Muscle layer of colon (tissue), 2 donors: Measurements from ENCODE around the gene CA14.
A peak's percentile ranks its signal among the peaks of the same experiment; 100 is the strongest.
"Not testable (repeated sequence)": the region's sequence is repeated elsewhere in the genome, so short reads cannot be mapped to it uniquely, and the experiment has no call there.

Experiments
- H3K27ac ChIP-seq: one replicate; pipeline ENCODE4 v1.7.0; 2013; ENCODE audit warnings: low read depth, mild to moderate bottlenecking, low read length, moderate library complexity
- H3K27me3 ChIP-seq, 2 donors: one replicate each; pipeline ENCODE4 v1.7.0; 2013; ENCODE audit warnings: low read length in 2 of 2, mild to moderate bottlenecking in 2 of 2; ENCODE audit not compliant: insufficient read depth in 2 of 2, control insufficient read depth in 1 of 2
- H3K36me3 ChIP-seq: one replicate; pipeline ENCODE4 v1.7.0; 2013; ENCODE audit warnings: mild to moderate bottlenecking, low read length; ENCODE audit not compliant: insufficient read depth
- H3K4me1 ChIP-seq: one replicate; pipeline ENCODE4 v1.7.0; 2013; ENCODE audit warnings: mild to moderate bottlenecking, low read length; ENCODE audit not compliant: insufficient read depth
- H3K4me3 ChIP-seq, 2 donors: one replicate each; pipeline ENCODE4 v1.7.0; 2013; ENCODE audit warnings: low read length in 2 of 2, low read depth in 1 of 2, mild to moderate bottlenecking in 1 of 2, moderate library complexity in 1 of 2
- H3K9ac ChIP-seq: one replicate; pipeline ENCODE4 v1.7.0; 2013; ENCODE audit warnings: low read length
- H3K9me3 ChIP-seq: one replicate; pipeline ENCODE4 v1.7.0; 2013; ENCODE audit warnings: mild to moderate bottlenecking, low read length
- donor health status: abdominal sarcoma.
- donor health status: Adenocarcinoma of cecum.

CA14 gene

DNA sequence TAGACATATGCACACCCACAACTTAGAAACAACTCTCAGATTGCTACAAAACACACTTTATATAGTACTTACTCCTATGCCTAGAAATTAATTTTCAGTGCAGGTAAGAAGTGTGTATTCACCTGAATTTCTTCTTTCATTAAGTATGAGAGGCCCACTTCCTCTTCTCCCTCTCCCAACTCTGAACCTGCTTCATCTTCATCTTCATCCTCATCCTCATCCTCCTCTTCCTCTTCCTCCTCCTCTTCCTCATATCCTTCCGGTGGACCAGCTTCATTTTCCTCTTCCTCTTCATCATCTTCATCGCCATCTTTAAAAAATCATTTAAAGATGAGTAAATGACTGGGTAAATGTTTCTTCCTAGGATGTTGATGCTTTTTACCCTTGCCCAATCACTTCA is 31.1 kb upstream of the CA14 start:
- Histone ChIP-seq H3K27ac (no peak overlapping the region), H3K4me3 (no peak overlapping the region), H3K4me1 (no peaks in the 10 kb centered on the region), H3K9ac (no peak overlapping the region), H3K36me3 (peaks cover 21% of the 10 kb centered on the region), H3K9me3 (no peaks in the 10 kb centered on the region), H3K27me3 (no peaks in the 10 kb centered on the region)

DNA sequence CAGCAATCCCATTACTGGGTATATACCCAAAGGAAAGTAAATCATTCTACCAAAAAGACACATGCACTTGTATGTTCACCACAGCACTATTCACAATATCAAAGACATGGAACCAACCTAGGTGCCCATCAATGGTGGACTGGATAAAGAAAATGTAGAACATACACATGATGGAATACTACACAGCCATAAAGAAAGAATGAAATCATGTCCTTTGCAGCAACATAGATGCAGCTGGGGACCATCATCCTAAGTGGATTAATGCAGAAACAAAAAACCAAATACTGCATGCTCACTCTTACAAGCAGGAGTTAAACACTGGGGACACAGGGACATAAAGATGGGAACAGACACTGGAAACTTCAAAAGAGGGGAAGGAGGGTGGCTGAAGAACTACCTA is 30.3 kb upstream of the CA14 start:
- no peak overlapping the region for H3K9ac ChIP-seq
- no peaks in the 10 kb centered on the region for H3K27me3 ChIP-seq
- no peaks in the 10 kb centered on the region for H3K4me1 ChIP-seq
- no peaks in the 10 kb centered on the region for H3K9me3 ChIP-seq
- no peak overlapping the region for H3K4me3 ChIP-seq
- peaks cover 21% of the 10 kb centered on the region for H3K36me3 ChIP-seq
- H3K27ac ChIP-seq = no peak overlapping the region

DNA sequence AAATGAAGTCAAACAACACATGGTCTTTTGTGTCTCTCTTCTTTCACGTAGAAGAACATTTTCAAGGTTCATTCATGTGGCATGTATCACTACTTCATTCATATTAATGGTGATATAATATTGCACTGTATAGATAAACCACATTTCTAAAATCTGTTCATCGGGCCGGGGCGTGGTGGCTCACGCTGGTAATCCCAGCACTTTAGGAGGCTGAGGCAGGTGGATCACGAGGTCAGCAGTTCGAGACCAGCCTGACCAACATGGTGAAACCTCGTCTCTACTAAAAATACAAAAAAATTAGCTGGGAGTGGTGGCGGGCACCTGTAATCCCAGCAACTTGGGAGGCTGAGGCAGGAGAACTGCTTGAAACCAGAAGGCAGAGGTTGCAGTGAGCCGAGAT is 29.3 kb upstream of the CA14 start:
- H3K9me3 ChIP-seq, H3K27ac ChIP-seq, H3K4me1 ChIP-seq, H3K4me3 ChIP-seq, H3K9ac ChIP-seq, H3K27me3 ChIP-seq: not testable (repeated sequence)
- H3K36me3 ChIP-seq = peaks cover 21% of the 10 kb centered on the region

DNA sequence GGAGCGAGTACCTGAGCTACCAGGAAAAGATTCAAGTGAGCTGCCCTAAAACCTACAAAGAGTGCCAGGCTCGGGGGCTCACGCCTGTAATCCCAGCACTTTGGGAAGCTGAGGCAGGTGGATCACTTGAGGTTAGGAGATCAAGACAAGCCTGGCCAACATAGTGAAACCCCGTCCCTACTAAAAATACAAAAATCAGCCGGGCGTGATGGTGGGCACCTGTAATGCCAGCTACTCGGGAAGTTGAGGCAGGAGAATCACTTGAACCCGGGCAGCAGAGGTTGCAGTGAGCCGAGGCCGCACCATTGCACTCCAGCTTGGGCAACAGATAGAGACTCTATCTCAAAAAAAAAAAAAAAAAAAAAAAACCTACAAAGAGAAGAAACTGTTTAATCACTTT is 24.7 kb upstream of the CA14 start:
- not testable (repeated sequence) for H3K4me3 ChIP-seq, H3K36me3 ChIP-seq, H3K27me3 ChIP-seq, H3K27ac ChIP-seq, H3K9me3 ChIP-seq, H3K9ac ChIP-seq
- peaks cover 14% of the 10 kb centered on the region for H3K4me1 ChIP-seq

DNA sequence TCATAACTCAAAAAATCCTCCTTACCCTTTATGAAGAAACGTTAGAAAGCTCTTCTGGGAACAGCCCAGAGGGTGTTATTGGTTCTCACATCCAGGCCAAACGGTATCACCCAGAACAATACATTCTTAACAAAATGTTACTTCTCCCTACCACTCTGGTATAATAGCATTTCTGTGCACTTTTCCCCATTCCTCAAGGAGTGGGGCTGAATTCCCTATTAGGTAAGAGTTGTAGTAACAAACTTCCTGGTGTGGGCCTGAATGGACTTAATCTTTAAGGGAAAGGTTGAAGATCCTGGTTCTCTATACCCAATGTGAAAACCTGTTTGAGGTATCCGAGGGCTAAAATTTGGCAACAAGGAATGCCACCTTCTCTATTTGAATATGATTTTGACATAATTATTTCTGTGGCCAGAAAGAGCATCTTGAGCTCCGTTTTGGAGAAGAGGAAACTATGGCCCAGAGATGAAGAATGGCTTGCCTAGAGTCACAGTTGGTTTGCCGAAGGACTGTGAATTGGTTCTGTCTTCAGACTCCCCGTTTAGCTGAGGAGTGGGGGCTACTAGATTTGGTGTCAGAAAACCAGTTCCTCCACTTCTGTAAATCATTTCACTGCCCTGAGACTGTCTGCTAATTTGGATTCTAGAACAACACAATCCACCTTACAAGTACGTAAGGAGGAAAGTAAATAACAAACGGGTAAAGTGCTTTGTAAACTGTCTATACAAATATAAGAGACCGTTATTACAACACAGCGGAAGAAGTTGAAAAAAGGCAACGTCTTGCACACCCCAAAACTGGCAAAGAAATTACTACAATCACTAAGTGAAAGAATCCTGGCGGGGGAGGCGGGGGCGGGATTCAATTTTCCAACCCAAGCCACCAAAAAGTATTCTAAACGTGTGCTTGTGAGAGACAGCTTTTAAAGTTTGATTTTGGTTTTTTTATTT is 23.9 kb upstream of the CA14 start:
- peak overlapping the region in 1 of 2 donors; percentile 88 for H3K4me3 ChIP-seq
- H3K9ac ChIP-seq = peak overlapping the region; percentile 96
- H3K36me3 ChIP-seq = no peaks in the 10 kb centered on the region

DNA sequence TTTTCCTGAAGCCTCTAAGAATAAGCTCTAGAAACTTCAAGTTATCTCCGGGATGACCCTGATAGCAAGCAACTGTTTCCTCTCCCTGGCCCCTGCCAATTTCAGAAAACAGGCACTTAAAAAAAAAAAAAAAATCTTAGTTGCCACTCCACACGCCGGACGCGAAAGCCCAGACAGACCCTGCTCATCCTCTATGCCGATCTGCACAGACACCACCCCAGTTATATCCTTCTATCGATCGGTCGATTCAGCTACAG is 23.3 kb upstream of the CA14 start:
- no peaks in the 10 kb centered on the region for H3K36me3 ChIP-seq
- peak overlapping the region; percentile 96 for H3K9ac ChIP-seq
- peak overlapping the region; percentile 88 to 97 for H3K4me3 ChIP-seq
- peak overlapping the region; percentile 99 for H3K27ac ChIP-seq
- H3K4me1 ChIP-seq = peaks cover 14% of the 10 kb centered on the region
- H3K9me3 ChIP-seq = no peaks in the 10 kb centered on the region
- H3K27me3 ChIP-seq = no peaks in the 10 kb centered on the region

More for the DNA sequence above, 23.9 kb upstream of the CA14 start:
- peak overlapping the region; percentile 99 for H3K27ac ChIP-seq
- no peaks in the 10 kb centered on the region for H3K27me3 ChIP-seq
- no peaks in the 10 kb centered on the region for H3K9me3 ChIP-seq
- H3K4me1 ChIP-seq = peaks cover 14% of the 10 kb centered on the region

DNA sequence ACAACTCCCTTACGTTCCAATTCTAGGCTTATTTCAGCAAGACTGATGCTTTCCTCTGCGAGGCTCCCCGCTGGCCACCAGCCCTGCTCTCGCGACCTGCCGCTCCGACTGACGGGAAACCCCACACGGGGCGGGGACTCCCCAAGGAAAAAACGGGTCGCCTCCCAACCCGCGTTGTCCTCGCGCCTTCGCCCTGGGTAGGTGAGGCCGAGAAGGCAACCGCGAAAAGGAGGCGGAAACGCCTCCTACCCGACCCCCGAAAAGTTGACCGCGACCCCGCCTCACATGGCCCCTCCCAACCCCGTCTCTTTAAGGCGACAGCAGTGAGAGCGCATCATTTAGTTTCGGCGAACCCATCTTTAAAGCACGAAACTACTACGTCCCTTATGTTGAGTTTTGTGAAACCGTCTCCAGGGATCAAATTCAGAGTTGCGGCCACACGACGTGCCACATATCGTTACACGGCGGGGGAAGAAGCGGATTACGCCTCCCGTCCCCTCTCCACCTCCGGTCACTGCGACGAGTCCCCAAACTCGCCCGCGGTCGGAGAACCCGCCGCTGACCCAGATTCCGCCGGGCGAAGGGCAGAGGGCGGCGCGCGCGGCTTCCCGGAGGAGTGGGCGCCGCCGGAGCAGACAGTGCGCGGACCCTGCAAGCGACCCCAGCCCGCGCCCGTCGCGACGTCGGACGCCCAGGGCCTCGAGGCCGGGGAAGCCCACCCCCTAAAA is 22.8 kb upstream of the CA14 start:
- H3K36me3 ChIP-seq = no peaks in the 10 kb centered on the region
- H3K9ac ChIP-seq = peak overlapping the region; percentile 96

DNA sequence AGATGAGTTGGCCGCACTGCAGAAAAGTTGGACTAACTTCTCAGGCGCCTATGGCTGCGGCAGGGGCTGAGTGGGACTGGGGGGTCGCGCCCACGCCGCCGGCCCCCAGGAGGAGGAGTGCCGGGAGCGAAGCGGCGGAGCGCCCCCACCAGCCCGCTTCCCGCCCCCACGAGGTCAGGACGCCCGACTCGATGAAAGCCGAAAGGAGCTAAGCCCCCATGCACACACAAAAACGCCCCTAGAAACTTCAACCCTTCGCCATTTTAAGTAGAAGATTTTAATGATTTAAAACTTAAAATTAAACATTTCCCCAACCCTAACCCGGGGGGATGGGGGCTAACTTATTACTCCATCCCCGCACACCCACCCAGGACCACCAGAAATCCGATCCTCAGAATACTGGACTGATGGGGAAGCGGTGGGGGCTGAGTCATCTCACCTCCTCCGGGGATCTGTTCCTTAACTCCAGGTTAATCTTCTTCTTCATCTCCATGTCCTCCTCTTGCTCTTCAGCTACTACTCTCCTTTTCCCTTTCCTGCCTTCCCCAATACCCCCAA is 22.2 kb upstream of the CA14 start:
- no peaks in the 10 kb centered on the region for H3K36me3 ChIP-seq
- H3K4me3 ChIP-seq = peak overlapping the region; percentile 88 to 97
- H3K27ac ChIP-seq = peak overlapping the region; percentile 99
- H3K9ac ChIP-seq = peak overlapping the region; percentile 96
- H3K4me1 ChIP-seq = peaks cover 14% of the 10 kb centered on the region
- H3K9me3 ChIP-seq = no peaks in the 10 kb centered on the region
- no peaks in the 10 kb centered on the region for H3K27me3 ChIP-seq

More for the DNA sequence above, 22.8 kb upstream of the CA14 start:
- Histone ChIP-seq H3K9me3 (no peaks in the 10 kb centered on the region), H3K27ac (peak overlapping the region; percentile 99), H3K4me3 (peak overlapping the region; percentile 88 to 97), H3K4me1 (peaks cover 14% of the 10 kb centered on the region), H3K27me3 (no peaks in the 10 kb centered on the region)

DNA sequence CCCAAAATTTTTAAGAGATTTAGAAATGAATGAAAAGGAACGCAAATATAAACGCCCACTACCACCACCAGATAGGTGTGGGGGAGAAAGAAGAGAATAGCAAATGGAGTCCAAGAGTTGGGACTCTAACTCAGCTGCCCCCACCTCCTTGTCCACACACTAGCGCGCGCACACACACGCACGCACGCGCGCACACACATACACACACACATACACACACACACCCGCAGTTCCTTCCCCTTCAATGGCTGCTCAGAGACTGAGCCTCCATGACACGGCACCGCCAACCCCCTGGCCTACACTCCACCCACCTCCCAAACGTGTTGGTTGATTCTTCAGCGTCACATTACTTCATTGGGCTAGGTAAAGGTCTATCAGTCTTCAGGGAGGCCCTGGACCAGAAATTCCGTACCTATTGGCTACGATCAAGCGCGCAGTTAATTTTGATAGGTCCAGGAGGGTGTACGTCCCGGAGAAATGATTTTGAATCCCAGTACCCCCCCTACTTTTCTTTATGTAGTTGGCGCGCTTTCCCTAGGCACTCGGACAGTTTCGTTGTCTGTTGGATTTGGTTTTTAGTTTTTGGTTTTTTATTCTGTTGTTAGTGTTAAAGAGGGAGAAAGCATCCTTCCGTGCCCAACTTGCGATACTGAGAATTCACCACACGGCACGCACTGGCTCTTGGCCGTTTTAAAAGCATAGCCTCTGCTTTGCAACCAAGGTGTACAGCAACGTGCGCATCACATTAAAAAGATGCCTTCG is 21.5 kb upstream of the CA14 start, which contains the start of gene ANP32E:
TSS of gene ANP32E (minus strand) at position 261 of the 762 bp plus-strand sequence. CDS start 326 bp downstream, outside the sequence.
- Histone ChIP-seq H3K9ac (peak within 1 kb of the TSS; percentile 96), H3K4me1 (peaks cover 14% of the 10 kb centered on the region), H3K27me3 (no peaks in the 10 kb centered on the region), H3K4me3 (peak within 1 kb of the TSS; percentile 88 to 97), H3K36me3 (no peaks in the 10 kb centered on the region), H3K9me3 (no peaks in the 10 kb centered on the region), H3K27ac (peak within 1 kb of the TSS; percentile 99)

DNA sequence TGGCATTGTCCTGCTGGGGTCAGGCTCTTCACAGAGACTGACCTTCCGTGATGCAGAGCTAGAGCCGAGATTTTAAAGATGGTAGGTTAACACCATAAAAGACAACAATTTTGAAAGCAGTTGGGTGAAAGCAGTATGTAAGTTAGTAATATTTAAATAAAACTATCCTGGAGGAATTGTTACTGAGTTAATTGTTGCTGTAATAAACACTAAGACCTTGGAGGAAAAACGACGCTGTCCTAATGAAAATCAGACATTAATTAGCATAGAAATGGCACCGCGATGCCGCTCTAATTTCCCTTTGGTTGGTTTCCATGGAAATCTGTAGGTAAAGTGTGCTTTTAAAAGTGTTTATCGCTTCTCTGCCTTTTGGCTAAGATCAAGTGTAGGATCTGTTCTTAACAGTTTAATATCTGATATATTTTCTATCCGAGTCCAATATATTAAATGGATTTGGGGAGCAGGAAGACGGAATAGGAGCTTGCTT is 20.9 kb upstream of the CA14 start:
- peak overlapping the region; percentile 12 for H3K27ac ChIP-seq
- peak overlapping the region; percentile 46 to 88 for H3K4me3 ChIP-seq
- H3K9ac ChIP-seq = peak overlapping the region; percentile 96
- no peaks in the 10 kb centered on the region for H3K36me3 ChIP-seq
- H3K9me3 ChIP-seq = no peaks in the 10 kb centered on the region
- no peaks in the 10 kb centered on the region for H3K27me3 ChIP-seq
- peaks cover 14% of the 10 kb centered on the region for H3K4me1 ChIP-seq

DNA sequence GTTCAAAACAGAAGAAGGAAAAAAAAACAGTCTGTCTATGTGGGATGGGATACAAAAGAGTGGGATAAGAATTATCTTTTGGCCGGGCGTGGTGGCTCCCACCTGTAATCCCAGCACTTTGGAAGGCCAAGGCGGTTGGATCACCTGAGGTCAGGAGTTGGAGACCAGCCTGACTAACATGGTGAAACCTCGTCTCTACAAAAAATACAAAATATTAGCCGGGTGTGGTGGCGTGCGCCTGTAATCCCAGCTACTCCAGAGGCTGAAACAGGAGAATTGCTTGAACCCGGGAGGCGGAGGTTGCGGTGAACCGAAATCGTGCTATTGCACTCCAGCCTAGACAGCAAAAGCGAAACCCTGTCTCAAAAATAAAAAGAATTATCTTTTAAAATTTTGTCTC is 20.4 kb upstream of the CA14 start:
- H3K4me1 ChIP-seq = peaks cover 14% of the 10 kb centered on the region
- H3K9ac ChIP-seq, H3K36me3 ChIP-seq, H3K4me3 ChIP-seq, H3K9me3 ChIP-seq, H3K27ac ChIP-seq, H3K27me3 ChIP-seq: not testable (repeated sequence)
